AG04450 (cell line): ENCODE measurements around the gene BGN. TPM values are rescaled to one million over a fixed set of nuclear protein-coding genes. Genes with fewer than 3 reads are reported as not detected.

Source experiments
- CTCF ChIA-PET: fragments of 300-600, 350-600 bp; formaldehyde crosslinking; extraction: SDS; loops from one replicate; lab custom pipeline; 2022; ENCODE audit warnings: antibody characterized with exemption, inconsistent platforms; lab: Charles Lee
- POLR2A ChIA-PET: fragments of 350-600 bp; formaldehyde crosslinking; extraction: SDS; loops from one replicate; lab custom pipeline; 2021; ENCODE audit warnings: antibody characterized with exemption, inconsistent platforms; lab: Yijun Ruan, JAX
- DNase-seq: peaks from one replicate; pipeline ENCODE4 v3.0.0-alpha.2; 2011; ENCODE audit warnings: low read depth, low spot score
- H3K27ac ChIP-seq: one replicate; pipeline ENCODE4 v1.5.1; 2012; ENCODE audit warnings: low read depth, low read length, control low read depth
- H3K27me3 ChIP-seq: one replicate; pipeline ENCODE4 v1.6.0; 2012; ENCODE audit warnings: low read length; ENCODE audit not compliant: control insufficient read depth, insufficient read depth
- H3K4me3 ChIP-seq: 2 replicates; pipeline ENCODE4 v1.5.1; 2011; ENCODE audit warnings: mild to moderate bottlenecking, low read depth, low read length, control low read depth
- H3K9me3 ChIP-seq: 2 replicates; pipeline ENCODE4 v1.5.1; 2012; ENCODE audit warnings: low read length; ENCODE audit not compliant: control insufficient read depth, insufficient read depth
- polyA plus RNA-seq: library from polyadenylated mRNA; depleted of rRNA; stranded (reverse); fragments of >200 nt; gene quantifications from 2 replicates; pipeline ENCODE4 v1.2.3, GENCODE V29; 2011
- TF ChIP-seq, protein P1 (sequence below): IDR thresholded peaks from 2 replicates; pipeline ENCODE4 v1.5.1; 2011; ENCODE audit warnings: low read depth, low read length, control low read depth, inconsistent platforms

Gene BGN
- polyA plus RNA-seq, 1 experiment: 97.2 TPM

DNA sequence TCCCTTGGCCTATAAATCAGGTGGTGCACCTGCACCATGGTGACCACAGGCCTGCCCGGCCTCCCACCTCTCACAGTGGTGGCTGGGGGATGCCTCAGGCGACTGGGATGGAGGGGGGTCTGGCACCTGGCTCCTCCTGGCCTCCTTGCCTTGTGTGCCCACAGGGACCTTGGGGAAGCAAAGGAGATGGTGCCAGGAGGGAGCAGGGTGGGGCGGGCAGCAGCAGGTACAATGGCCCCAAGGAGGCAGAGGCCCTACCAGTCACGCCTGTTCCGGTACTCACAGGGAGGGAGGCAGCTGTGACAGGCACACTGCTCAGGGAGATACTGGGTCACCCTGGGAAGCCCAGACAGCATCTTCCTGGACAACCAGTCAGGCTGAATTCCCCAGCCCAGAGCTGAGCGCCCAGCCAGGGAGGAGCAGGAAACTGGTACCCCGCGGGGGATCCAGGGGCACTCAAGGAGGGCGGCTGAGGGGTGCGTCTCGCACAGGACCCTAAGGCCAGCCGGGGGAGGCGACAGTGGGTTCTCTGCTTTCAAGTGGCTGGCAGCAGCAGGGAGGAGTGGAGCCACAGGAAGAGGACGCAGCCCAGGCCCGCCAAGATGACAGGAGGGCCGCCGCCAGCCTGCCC is 47.7 kb upstream of the BGN start:
- Histone ChIP-seq H3K9me3 (no peaks in the 10 kb centered on the region), H3K27ac (no peak overlapping the region), H3K27me3 (no peaks in the 10 kb centered on the region), H3K4me3 (no peak overlapping the region)
- CTCF ChIA-PET: no interaction called here
- TF ChIP-seq, protein P1, sequence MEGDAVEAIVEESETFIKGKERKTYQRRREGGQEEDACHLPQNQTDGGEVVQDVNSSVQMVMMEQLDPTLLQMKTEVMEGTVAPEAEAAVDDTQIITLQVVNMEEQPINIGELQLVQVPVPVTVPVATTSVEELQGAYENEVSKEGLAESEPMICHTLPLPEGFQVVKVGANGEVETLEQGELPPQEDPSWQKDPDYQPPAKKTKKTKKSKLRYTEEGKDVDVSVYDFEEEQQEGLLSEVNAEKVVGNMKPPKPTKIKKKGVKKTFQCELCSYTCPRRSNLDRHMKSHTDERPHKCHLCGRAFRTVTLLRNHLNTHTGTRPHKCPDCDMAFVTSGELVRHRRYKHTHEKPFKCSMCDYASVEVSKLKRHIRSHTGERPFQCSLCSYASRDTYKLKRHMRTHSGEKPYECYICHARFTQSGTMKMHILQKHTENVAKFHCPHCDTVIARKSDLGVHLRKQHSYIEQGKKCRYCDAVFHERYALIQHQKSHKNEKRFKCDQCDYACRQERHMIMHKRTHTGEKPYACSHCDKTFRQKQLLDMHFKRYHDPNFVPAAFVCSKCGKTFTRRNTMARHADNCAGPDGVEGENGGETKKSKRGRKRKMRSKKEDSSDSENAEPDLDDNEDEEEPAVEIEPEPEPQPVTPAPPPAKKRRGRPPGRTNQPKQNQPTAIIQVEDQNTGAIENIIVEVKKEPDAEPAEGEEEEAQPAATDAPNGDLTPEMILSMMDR: no peak
- no peak for DNase-seq
- POLR2A ChIA-PET: no interaction called here

DNA sequence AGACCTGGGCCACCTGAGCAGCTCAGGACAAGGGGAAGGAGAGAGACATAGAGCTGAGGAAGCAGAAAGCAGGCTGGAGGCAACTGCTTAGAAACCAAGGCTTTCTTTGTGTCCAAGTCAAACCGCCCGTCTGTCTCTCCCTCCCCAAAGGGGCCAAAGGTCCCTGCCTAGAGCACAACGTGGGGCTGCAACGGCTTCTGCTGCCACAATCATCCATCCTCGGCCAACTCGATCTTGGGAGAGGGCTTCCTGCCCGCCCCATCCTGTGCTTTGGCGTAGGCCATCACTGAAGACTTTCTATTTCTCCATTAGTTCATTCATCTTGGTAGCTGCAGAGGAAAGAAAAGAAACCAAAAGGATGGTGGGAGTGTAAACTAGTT is 47.2 kb upstream of the BGN start:
- DNase-seq: no peak
- no peaks in the 10 kb centered on the region for H3K27me3 ChIP-seq
- H3K27ac ChIP-seq: no peak overlapping the region
- CTCF ChIA-PET: no interaction called here
- no peaks in the 10 kb centered on the region for H3K9me3 ChIP-seq
- POLR2A ChIA-PET: no interaction called here
- H3K4me3 ChIP-seq: no peak overlapping the region
- TF ChIP-seq, protein P1: no peak

- H3K27ac ChIP-seq: no peak overlapping the region
- TF ChIP-seq, protein P1: no peak
- no peaks in the 10 kb centered on the region for H3K27me3 ChIP-seq
- no peak overlapping the region for H3K4me3 ChIP-seq
- no peak for DNase-seq
- ChIA-PET POLR2A (no interaction called here), CTCF (no interaction called here)
- H3K9me3 ChIP-seq: no peaks in the 10 kb centered on the region
These were observed 46.0 kb upstream of the BGN start for GRCh38 chrX:153448556-153449367.

DNA sequence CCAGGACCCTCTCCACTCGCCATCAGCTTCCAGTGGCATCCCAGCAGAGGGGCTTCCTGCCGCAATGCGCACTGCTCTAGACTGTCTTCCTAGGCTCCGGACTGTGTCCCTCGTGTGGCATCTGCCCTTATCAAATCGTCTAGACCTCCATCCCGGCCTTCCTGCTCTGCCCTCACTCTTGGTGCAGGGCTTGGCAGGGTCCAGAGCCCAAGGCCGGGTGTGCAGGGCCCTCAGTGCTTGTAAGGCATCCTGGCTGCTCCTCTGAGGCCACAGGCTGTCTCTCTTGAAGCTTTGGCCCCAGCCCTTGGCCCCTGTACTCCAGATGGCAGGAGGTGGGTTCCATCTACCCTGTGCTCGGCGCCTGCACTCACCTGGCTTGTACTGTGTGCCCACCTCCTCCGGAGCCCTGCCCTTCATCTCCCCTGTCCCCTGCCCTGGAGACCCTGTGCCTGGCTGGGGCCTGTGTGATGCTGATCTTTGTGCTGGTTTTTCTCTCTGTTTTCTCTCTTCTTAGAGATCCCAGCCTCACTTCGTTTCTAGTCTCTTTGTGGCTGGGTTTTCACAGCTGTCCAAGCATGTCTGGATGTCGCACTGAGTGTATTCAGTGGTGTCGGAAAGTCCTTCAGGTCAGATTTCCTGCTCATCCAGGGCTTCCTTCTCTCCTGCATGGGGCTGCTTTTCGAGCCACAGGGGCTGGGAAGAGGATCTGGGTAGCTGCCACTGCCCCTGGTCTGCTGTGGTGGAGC is 45.2 kb upstream of the BGN start:
- Histone ChIP-seq H3K9me3 (no peaks in the 10 kb centered on the region), H3K27me3 (no peaks in the 10 kb centered on the region), H3K27ac (no peak overlapping the region), H3K4me3 (no peak overlapping the region)
- CTCF ChIA-PET: no interaction called here
- TF ChIP-seq, protein P1: no peak
- no peak for DNase-seq
- POLR2A ChIA-PET: no interaction called here
